Endodermal cell (in vitro differentiated cells): ENCODE measurements around the gene MPRIP. TPM values are rescaled to one million over a fixed set of nuclear protein-coding genes. Genes with fewer than 3 reads are reported as not detected.

Source experiments
- DNase-seq: peaks from one replicate; pipeline ENCODE4 v3.0.0-alpha.2; 2017
- H3K27ac ChIP-seq: 2 replicates; pipeline ENCODE4 v1.5.1; 2013; ENCODE audit warnings: mild to moderate bottlenecking, low read depth, low read length, moderate library complexity
- H3K27me3 ChIP-seq: 2 replicates; pipeline ENCODE4 v1.6.1; 2013; ENCODE audit warnings: mild to moderate bottlenecking, low read length, moderate library complexity; ENCODE audit not compliant: insufficient read depth, control insufficient read depth, poor library complexity, severe bottlenecking
- H3K36me3 ChIP-seq: 2 replicates; pipeline ENCODE4 v1.7.0; 2013; ENCODE audit warnings: mild to moderate bottlenecking, low read length, moderate library complexity; ENCODE audit not compliant: control insufficient read depth, insufficient read depth
- H3K4me1 ChIP-seq: one replicate; pipeline ENCODE4 v1.7.0; 2013; ENCODE audit warnings: low read length; ENCODE audit not compliant: control insufficient read depth, insufficient read depth
- H3K4me3 ChIP-seq: 2 replicates; pipeline ENCODE4 v1.5.1; 2013; ENCODE audit warnings: mild to moderate bottlenecking, low read length, moderate library complexity
- H3K9ac ChIP-seq: 2 replicates; pipeline ENCODE4 v1.6.1; 2013; ENCODE audit warnings: mild to moderate bottlenecking, low read length, moderate library complexity; ENCODE audit not compliant: poor library complexity, severe bottlenecking; ENCODE audit errors: extremely low read depth
- H3K9me3 ChIP-seq: 2 replicates; pipeline ENCODE4 v1.6.1; 2013; ENCODE audit warnings: mild to moderate bottlenecking, low read length, moderate library complexity; ENCODE audit not compliant: control insufficient read depth
- H3K27ac Mint-ChIP-seq: 2 replicates; pipeline ENCODE4 v1.8.0; 2020; ENCODE audit warnings: mixed read lengths
- H3K27me3 Mint-ChIP-seq: 2 replicates; pipeline ENCODE4 v1.8.0; 2021; ENCODE audit warnings: mild to moderate bottlenecking, mixed read lengths; ENCODE audit not compliant: insufficient read depth
- H3K36me3 Mint-ChIP-seq: 2 replicates; pipeline ENCODE4 v1.8.0; 2020; ENCODE audit warnings: low read depth, mixed read lengths
- H3K4me1 Mint-ChIP-seq: 2 replicates; pipeline ENCODE4 v1.8.0; 2020; ENCODE audit warnings: mixed read lengths
- H3K4me3 Mint-ChIP-seq: 2 replicates; pipeline ENCODE4 v1.8.0; 2020; ENCODE audit warnings: mild to moderate bottlenecking, moderate library complexity, mixed read lengths
- H3K9me3 Mint-ChIP-seq: 2 replicates; pipeline ENCODE4 v1.8.0; 2020; ENCODE audit warnings: mild to moderate bottlenecking, mixed read lengths
- CTCF ChIP-seq: fragments of 200-600 bp; sonication (generic); conservative IDR thresholded peaks from 2 replicates; pipeline ENCODE4 v1.5.0; 2021; ENCODE audit warnings: antibody characterized with exemption, mild to moderate bottlenecking
- WGBS, 2 experiments: methylation state at CpG; one replicate each; pipeline versions ENCODE4 v1.1.5 to v1.1.7; 2013; ENCODE audit warnings: missing lambda C conversion rate in 2 of 2, mixed read lengths in 1 of 2; ENCODE audit not compliant: insufficient coverage in 1 of 2, insufficient read length in 1 of 2; 5-methylcytosine and 5-hydroxymethylcytosine counted together
- total RNA-seq, 2 donors: library from RNA; stranded (reverse); fragmentation: NEBNext Ultra II Directional in 1 of 2; extraction: Animal tissue kit (Norgen Biotek cat#: 25700) in 1 of 2; gene quantifications; 2 replicates in 1 of 2; 3 replicates in 1 of 2; pipeline ENCODE4 v1.2.1, GENCODE V29; 2021

Gene MPRIP
- total RNA-seq, 2 donors from 2014 or later: 154 to 155 TPM

GRCh38 chr17:17201271-17201670 is 159.0 kb downstream of the MPRIP start:
- H3K27ac Mint-ChIP-seq: no peak overlapping the region
- no peaks in the 10 kb centered on the region for H3K36me3 ChIP-seq
- no peak overlapping the region for H3K4me3 Mint-ChIP-seq
- 94 to 100% methylated on average over 3 to 10 of the region's 10 CpGs for WGBS, 2 experiments
- no peak for TF ChIP-seq CTCF
- no peaks in the 10 kb centered on the region for H3K4me1 Mint-ChIP-seq
- no peaks in the 10 kb centered on the region for H3K9me3 Mint-ChIP-seq
- no peaks in the 10 kb centered on the region for H3K4me1 ChIP-seq
- H3K27me3 Mint-ChIP-seq: no peaks in the 10 kb centered on the region
- no peak overlapping the region for H3K9ac ChIP-seq
- no peaks in the 10 kb centered on the region for H3K36me3 Mint-ChIP-seq
- no peak overlapping the region for H3K27ac ChIP-seq
- H3K27me3 ChIP-seq: peaks cover 13% of the 10 kb centered on the region
- H3K9me3 ChIP-seq: no peaks in the 10 kb centered on the region
- no peak for DNase-seq
- no peak overlapping the region for H3K4me3 ChIP-seq

GRCh38 chr17:17201907-17202306 is 159.7 kb downstream of the MPRIP start:
- H3K36me3 Mint-ChIP-seq: no peaks in the 10 kb centered on the region

GRCh38 chr17:17203173-17203730 is 161.0 kb downstream of the MPRIP start:
- Mint-ChIP-seq H3K27me3 (no peaks in the 10 kb centered on the region), H3K4me3 (no peak overlapping the region), H3K27ac (no peak overlapping the region), H3K36me3 (no peaks in the 10 kb centered on the region), H3K4me1 (no peaks in the 10 kb centered on the region), H3K9me3 (peaks cover 2% of the 10 kb centered on the region)
- no peaks in the 10 kb centered on the region for H3K9me3 ChIP-seq
- DNase-seq: no peak
- WGBS, 2 experiments: 95 to 99% methylated on average over 10 to 15 of the region's 15 CpGs
- H3K36me3 ChIP-seq: no peaks in the 10 kb centered on the region
- no peak for TF ChIP-seq CTCF
- H3K4me3 ChIP-seq: no peak overlapping the region
- no peak overlapping the region for H3K27ac ChIP-seq
- H3K9ac ChIP-seq: no peak overlapping the region
- H3K4me1 ChIP-seq: no peaks in the 10 kb centered on the region
- H3K27me3 ChIP-seq: peaks cover 13% of the 10 kb centered on the region

More at GRCh38 chr17:17201907-17202306, 159.7 kb downstream of the MPRIP start:
- H3K4me1 Mint-ChIP-seq: no peaks in the 10 kb centered on the region
- Histone ChIP-seq H3K36me3 (no peaks in the 10 kb centered on the region), H3K9ac (no peak overlapping the region), H3K9me3 (no peaks in the 10 kb centered on the region), H3K4me1 (no peaks in the 10 kb centered on the region), H3K27ac (no peak overlapping the region), H3K27me3 (peaks cover 13% of the 10 kb centered on the region), H3K4me3 (no peak overlapping the region)
- 92 to 100% methylated on average over 3 to 8 of the region's 8 CpGs for WGBS, 2 experiments
- no peak for TF ChIP-seq CTCF
- no peaks in the 10 kb centered on the region for H3K27me3 Mint-ChIP-seq
- no peak for DNase-seq
- H3K4me3 Mint-ChIP-seq: no peak overlapping the region
- no peak overlapping the region for H3K27ac Mint-ChIP-seq
- peaks cover 2% of the 10 kb centered on the region for H3K9me3 Mint-ChIP-seq
